NCI-H1048 (cell line): ENCODE results near the gene SREK1IP1.
A peak's percentile ranks its signal among the peaks of the same experiment; 100 is the strongest.

Source experiments
- DNase-seq: peaks from one replicate; lab custom pipeline; 2025; lab: John Stamatoyannopoulos, UW

The SREK1IP1 gene

DNA sequence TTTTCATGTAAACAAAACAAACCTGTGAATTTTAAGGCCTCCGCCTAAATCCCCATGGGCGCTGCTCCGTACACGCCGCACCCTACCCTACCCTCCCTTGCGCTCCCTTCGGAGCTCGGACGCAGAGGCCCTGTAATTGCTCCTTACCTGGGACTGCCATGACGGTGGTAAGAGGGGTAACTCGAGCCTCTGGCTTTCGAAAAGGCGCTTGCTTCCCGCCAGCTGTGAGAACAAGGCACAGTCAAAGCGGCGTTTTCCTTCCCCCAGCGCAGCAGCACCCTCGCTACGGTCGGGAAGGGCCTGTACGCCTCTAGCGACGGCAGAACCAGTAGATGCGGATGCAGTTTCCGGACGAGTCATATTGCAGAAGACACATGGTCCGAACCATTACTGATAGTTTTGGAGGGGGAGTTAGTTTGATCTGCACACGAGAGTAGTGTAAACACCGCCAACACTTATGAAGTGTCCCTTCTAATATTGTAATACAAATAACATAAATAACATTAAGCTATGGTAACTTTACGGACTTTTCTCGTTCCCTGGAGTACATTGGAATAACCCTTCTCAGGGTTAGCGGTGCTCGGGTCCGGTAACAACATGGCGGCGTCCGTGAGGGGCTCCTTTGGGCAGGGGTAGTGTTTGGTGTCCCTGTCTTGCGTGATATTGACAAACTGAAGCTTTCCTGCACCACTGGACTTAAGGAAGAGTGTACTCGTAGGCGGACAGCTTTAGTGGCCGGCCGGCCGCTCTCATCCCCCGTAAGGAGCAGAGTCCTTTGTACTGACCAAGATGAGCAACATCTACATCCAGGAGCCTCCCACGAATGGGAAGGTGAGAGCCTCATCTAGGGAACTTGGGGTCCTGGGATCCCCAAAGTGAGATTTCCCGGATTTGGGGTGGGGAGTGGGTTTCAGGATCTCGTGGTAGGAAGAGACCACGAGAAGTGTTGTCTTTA is at the start of gene SREK1IP1, which contains the start of gene CWC27:
Gene SREK1IP1, minus strand, starts transcription at position 334 of the 955 bp plus-strand sequence. Its CDS starts 174 bp downstream, at position 160.
Gene CWC27, plus strand, starts transcription at position 573 of the 955 bp plus-strand sequence. Its CDS starts 217 bp downstream, at position 790.
- peak; percentile 62 for DNase-seq

DNA sequence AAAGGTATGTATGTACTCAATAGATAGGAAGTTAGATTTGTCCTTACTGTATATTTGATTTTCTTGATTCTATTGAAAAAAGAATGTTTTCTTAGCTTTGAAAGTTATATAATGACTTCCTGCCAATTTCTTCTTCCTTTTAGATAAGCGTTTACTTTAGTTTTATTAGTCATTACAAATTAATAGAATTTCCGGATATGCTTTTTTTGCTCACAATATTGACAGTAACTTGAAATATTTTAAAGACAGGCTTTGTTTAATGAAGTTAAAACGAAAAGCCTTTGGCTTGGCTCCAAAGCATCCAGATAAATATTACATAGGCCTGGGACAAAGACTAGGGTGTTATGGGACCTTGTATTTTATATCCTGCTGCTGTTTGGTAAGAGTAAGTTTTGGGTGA is 49.8 kb upstream of the SREK1IP1 start:
- no peak for DNase-seq

DNA sequence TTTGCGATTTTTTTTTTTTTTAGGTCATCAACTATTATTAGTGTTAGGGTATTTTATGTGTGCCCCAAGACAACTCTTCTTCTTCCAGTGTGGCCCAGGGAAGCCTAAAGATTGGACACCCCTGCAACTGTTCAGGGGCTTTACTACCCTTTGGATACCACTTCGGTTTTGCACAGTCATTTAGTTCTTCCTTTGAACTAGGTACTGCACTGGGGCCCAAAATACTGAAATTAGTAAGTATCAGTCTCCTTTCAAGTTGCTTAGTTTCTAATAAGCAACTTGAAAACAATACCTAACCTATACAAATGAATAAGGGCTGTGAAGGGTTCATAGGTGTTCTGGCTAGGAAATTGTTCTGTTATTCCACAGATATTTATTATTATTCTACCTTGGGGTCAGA is 45.6 kb upstream of the SREK1IP1 start:
- no peak for DNase-seq

DNA sequence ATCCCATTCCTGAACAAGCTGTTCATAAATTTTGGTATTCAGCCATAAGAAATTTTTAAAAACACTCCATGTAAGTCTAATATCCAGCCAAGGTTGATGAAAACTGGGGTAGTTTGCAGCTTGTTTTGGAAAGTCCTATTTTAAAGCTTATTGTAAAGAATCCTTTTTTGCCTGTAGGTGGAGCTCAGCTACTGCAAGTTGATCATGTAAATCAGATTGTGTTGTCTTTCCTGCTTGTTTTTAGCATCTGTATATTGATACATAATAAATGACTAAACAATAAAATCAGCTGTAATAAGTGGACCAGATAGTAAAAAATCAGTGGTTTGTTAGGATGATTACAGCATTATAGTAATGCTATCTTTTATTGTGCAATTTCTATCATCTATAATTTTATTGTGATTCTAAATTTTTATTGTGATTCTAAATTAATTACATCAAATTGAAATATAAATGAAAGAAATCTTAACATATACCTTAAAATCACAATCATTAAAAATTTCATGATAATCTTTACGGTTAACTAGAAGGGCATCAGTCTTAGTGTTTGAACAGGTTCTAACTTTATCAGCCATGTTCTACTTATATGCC is 42.7 kb upstream of the SREK1IP1 start:
- no peak for DNase-seq

DNA sequence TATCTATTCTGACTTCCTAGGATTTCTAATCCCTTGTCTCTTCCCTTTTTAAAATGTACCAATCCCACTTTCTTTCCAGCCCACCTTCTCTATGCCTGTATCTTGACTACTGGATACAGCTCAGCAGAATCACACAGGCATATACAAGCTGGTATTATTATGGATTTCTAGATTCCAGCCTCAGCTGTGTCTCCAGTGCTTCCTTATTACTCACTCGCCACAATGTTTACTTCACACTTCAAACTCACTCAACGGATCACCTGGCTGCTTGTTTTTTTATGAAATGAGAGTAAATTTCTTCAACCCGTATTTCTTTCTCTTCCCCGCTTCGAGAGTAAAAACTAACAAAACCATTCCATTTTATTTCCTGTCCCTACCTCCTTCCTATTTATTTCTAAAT is 39.0 kb upstream of the SREK1IP1 start:
- no peak for DNase-seq

DNA sequence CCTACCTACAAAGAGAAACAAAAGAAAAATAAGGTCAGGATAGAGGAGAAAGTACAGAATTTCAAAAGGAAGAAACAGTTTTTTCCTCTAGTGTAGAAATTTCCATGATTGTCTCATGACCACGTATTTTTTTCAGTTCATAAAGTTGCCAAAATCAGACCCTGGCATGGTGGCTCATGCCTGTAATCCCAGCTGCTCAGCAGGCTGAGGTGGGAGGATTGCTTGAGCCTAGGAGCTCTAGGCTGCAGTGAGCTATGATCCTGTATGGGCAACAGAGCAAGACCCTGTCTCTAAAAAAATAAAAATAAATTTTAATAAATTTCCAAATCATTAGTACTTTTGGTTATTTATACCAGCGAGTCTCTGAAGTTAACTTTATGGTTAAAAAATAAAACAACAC is 38.0 kb upstream of the SREK1IP1 start:
- DNase-seq: no peak

DNA sequence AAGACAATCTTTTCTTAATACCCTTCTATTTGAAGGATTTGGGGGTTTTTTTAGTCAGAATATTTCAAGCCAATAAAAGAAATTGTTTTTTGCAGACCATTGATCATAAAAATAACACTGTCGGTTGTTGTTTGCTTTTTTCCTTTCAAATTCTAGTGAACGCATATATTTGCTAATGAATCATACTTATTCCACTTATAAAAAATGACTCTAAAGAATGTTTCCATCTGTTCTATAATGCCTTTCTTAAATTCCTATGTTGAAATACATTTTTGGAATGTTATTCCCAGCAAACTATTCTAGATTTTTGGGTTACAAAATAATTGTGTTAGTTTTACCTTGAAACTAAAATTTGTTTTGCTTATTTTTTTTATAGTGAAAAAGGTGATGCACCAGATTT is 32.4 kb upstream of the SREK1IP1 start:
- no peak for DNase-seq

DNA sequence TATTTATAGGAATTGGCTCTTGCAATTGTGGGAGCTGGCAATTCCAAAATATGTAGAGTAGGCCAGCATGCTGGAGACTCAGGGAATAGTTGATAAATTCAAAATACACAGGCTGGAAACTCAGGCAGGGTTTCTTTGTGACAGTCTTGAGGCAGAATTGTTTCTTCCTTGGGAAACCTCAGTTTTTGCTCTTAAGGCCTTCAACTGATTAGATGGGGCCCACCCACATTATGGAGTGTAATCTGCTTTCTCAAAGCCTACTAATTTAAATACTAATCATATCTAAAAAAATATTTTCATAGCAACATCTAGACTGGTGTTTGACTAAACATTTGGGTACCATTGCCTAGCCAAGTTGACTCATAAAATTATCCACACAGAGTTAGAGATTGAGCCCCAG is 27.8 kb upstream of the SREK1IP1 start:
- DNase-seq: no peak

DNA sequence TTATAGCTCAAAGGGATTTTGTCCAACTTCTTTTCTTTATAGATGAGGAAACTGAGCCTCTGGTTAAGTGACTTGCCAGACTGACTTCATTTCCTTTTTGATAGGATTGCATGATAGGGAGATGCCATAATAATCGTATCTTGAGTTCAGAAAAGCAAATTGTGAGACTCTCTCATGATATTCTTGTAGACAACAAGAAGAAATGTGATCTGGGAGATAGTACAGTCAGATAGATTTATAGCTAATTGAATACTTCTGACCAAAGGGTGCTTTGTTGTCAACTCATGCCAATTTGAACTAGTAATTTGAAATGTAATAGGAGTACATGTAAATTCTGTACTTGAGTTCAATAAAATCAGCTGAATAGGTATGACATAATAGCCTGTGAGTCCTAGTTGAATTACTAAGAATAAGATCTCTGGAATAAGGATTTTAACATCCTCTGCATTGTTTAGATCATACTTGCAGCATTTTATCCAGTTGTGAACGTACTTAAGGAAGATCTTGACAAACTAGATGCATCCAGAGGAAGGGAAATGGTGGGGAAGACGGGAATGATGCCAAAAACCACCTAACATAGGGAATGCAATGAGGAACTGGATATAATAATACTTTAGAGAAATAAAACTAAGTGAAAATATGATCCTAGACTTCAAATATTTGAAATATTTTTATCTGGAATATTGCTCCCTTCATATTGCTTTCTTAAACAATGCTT is 25.7 kb upstream of the SREK1IP1 start:
- DNase-seq: no peak

DNA sequence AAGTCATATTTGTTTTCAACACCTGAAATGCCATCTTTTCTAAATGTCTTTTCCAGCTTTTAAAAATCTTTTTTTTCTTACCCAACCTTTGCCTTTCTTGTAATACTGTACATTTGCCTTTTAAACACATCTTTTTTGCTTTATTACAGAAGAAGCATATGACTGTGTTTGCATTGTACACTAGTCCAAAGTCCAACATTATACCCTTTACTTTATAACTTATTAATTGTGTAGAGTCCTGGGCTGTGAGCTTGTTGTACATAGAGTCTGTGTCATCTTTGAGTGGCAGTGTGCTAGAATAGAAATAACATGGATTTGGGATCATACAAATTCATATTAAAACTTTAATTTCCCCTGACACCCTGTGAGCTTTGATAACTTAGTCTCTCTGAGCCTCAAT is 24.0 kb upstream of the SREK1IP1 start:
- DNase-seq: no peak

DNA sequence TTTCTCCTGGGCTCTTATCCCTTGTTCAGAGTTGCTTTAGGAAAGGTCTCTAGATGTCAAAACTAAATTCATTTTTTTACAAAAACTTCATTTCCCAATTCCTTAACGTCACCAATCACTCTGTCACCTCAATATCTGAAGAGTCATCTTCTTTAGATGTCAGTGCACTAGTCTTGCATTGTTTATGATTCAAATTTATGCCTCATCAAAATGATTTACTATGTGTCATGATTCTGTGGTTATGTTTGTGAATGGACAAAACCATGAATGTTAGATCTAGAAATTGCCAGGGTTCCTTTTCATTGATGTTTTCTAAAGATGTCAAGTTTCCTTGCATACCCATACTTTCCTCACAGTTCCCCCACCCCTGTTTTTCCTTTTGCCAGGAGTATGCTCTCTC is 21.7 kb upstream of the SREK1IP1 start:
- DNase-seq: no peak

DNA sequence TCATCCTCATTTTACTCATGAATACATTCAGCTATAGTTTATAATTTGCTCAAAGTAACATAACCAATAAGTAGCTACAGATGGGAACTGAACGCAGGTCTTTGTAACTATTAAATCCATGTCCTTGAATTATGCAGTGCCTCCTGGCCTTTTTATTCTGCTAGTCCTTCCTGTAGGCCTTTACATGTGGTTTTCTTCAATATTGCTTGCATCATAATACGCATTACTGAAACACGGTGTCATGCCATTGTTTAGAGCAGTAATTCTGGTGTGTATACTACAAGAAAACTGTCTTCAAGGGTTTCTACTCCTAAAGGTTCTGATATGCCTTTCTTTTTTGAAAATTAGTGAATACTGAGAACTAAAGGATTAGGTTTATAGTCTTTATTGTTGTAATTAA is 21.0 kb upstream of the SREK1IP1 start:
- no peak for DNase-seq

DNA sequence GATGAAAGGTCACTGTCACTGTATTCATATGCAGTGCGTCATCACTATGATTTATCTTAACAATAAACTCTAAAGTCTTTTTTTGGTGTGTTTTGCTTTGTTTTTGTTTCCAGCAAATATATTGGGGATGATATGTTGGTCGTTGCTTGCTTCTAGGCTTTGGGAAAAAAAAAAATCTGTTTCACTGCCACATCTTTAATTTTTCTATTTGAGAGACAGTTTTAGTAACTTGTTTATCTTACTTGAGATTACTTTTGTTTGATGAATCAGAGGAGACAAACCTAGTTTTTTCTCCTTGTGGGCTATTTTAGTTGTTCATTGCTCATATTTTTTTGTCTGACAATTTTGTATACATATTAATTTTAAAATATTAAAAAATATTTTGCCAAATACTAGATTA is 19.7 kb upstream of the SREK1IP1 start:
- DNase-seq: no peak

DNA sequence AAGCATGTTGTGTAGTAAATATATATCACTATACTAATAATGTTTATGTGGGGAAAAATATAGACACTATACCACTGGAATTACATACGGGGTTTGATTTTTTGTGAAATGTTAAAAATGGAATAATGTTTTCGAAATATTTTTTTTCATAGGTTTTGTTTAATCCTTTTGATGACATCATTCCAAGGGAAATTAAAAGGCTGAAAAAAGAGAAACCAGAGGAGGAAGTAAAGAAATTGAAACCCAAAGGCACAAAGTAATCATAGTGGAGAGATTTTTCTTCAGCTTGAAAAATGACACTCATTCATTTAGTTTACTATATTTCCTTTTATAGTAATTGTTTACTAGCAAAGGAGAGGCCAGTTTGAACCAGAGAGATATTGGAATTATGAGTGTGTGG is 17.9 kb upstream of the SREK1IP1 start:
- DNase-seq: no peak

DNA sequence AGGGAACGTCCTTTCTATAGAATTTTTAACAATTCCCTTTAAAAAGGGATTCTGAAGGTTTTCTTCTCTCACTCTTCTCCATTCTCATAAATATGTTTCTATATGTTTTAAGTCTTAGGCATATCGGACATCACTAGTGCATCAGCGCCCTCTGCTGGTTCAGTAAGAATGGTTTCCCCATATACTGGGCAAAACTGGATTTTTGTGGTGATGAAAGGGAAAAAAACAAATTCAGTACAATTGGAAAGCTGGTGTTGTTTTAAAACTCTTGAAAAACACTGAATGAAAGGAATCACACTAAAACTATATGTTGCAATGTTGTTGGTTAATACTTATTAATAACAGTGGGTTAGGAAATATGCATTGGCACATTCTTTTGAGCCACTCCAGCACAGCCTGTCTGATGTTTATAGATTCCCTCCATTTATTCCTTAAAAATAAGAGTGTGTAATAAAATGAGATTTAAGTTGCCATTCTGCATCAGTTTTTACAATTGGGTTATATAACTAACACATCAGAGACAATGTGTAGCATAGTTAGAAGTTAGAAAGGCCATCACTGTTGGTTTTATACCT is 16.0 kb upstream of the SREK1IP1 start:
- DNase-seq: peak; percentile 30

DNA sequence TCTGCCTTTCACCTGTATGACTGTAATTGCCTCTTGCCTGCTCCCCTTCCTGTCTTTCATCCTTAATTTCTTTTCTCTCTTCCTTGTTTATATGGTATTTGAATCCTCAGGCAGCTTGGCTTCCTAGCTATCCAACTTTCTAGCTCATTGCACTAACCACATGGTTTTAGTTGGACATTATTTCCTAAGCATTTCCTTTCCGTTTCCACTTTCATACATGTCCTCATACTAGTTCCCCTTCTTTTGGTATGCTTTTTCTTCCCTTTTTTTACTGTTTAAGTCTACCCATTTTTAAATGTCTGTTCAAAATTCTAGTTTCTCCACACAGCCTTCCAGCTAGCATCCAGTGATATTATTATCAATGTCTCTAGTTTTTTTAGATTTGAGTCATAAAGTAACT is 6.8 kb upstream of the SREK1IP1 start:
- DNase-seq: no peak

DNA sequence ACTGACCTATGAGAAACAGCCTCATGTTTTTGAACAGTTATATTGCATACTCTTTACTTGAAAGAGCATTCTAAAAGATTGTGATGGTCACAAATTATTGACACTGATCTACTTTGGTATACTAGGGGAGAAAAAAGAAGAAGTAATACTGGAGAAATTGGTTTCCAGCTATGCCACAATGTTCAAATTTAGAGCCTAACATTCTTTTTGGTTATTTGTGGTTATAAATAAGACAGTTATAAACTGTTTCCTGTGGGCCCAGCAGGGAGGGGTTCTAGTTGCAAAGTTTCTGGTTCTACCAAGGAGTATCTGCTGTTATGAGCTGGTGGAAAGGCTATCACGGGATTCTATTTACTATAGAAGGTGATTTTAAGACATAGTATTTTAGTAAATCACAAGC is 5.0 kb upstream of the SREK1IP1 start:
- no peak for DNase-seq

DNA sequence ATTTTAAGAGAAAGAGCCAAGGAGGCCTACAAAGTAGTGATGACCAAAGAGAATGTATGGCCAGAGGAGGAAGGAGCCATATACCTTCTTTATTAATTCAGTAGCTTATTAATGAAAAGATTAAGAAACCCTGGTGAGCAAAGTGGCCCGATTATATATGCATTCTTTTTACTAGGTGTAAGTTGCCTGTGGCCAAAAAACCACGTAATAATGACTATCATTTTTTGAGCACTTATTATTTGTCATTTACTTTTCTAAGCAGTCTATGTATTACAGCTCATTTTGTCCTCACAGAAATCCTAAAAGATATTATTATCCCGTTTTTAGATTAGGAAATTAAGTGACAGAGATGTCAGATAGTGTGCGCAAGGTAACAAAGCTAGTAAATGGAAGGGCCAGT is 3.2 kb upstream of the SREK1IP1 start:
- no peak for DNase-seq

DNA sequence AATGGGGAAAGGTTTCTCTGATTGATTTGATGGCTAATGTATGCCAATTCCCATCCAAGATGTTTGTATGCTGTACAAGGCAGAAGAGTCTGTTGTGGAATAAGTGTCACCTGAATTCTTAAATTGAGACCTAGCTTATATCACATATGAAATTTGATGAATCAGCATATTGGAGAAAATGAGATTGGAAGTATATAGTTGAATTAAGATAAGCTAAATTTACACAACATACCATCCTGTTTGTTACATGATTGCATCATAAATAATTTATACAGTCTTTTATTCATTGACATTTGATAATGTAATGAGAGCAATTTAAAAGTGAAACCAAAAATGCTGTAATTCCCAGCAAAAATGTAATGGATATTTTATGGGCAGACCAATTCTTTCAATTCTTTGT is 1.4 kb upstream of the SREK1IP1 start:
- DNase-seq: no peak

DNA sequence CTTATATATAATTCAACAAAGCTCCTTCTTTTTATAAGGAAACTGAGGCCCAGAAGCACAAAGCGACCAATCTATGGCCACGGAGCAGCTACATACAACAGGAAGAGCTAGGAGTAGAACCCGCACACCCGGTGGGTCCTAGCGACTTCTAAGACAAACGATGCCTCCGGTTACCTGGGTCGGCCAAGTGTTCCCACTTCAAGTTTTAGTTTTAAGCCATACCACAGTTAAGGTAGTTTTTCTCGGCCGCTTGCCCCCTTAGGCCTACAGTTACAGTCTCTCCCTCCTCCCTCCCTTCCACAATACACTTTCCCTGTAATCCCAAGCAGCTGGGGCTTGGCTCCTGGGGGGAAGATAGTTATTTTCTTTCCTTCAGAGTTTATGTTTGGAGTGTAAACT is 533 bp downstream of the SREK1IP1 start:
- DNase-seq: no peak

DNA sequence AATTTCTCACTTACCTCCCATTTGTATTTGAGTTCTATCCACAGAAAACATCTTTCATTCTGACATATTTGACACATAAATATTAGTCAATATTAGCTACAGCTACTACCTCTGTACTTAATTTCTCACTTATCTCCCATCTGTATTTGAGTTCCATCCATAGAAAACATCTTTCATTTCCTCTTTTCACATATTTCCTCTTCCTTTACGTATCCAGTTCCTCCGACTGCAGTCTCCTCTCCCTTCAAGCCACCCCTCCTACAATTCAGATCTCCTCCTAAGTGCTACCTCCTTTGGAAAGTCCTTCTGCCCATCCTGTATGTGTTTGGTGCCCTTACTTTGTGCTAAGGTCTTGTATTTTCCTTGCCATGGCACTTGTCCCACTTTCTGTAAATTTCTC is 1.6 kb downstream of the SREK1IP1 start:
- DNase-seq: no peak

DNA sequence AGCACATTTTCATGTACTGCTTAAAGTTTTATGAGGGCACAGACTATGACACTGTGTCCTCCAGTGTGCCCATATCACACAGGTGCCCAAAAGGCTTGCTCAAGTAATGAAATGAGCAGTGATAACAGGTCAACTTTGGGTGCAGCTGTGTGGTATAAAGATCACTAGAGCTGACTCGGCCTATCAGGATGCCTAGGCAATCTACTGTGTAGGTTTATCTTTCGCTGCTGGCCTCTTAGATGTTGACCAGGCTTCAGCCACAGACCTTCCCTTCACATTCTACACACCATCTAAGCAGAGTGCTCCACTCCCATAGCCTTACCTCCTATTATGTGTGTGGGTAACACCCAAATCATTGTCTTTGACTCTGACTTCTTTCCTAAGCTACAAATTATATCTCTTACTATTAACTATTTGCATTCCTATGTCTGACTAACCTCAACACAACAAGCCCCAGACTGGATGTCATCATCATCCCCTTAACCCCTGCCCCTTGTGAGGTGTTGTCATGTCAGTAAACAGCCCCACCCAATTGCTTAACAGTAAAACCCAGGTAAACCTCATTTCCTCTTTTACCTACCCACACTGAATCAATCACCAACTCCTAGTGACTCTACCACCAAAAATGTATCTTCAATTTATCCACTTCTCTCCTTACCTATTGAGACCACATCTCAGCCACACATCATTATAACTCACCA is 2.5 kb downstream of the SREK1IP1 start:
- DNase-seq: no peak
